WTC11 (cell line): Measurements from ENCODE around the gene RAB32.

Experiments used
- ELF4 ChIP-seq: sonication (generic); formaldehyde crosslinking; IDR thresholded peaks from 2 replicates; pipeline ENCODE4 v1.8.1; 2022; ENCODE audit warnings: low read depth, mild to moderate bottlenecking, moderate library complexity, missing genetic modification reagents
- ESRRA ChIP-seq: sonication (generic); formaldehyde crosslinking; IDR thresholded peaks from 2 replicates; pipeline ENCODE4 v1.8.1; 2022; ENCODE audit warnings: mild to moderate bottlenecking, missing genetic modification reagents, borderline replicate concordance
- JUN ChIP-seq: sonication (generic); formaldehyde crosslinking; IDR thresholded peaks from 2 replicates; pipeline ENCODE4 v1.8.0; 2023; ENCODE audit warnings: mild to moderate bottlenecking, missing genetic modification reagents
- KAT7 ChIP-seq: sonication (generic); formaldehyde crosslinking; IDR thresholded peaks from 2 replicates; pipeline ENCODE4 v1.8.1; 2023; ENCODE audit warnings: missing genetic modification reagents, mild to moderate bottlenecking, borderline replicate concordance
- RORB ChIP-seq: fragments of 250-450 bp; sonication (Bioruptor Pico); IDR thresholded peaks from 2 replicates; pipeline ENCODE4 v1.9.0; 2021; ENCODE audit warnings: mild to moderate bottlenecking
- SP1 ChIP-seq: sonication (generic); formaldehyde crosslinking; conservative IDR thresholded peaks from 2 replicates; pipeline ENCODE4 v1.8.1; 2022; ENCODE audit warnings: missing genetic modification reagents
- ZNF138 ChIP-seq: sonication (generic); formaldehyde crosslinking; conservative IDR thresholded peaks from 2 replicates; pipeline ENCODE4 v1.8.1; 2022; ENCODE audit warnings: mild to moderate bottlenecking, moderate library complexity, missing genetic modification reagents
- ZNF396 ChIP-seq: fragments of 250-450 bp; sonication (Bioruptor Pico); IDR thresholded peaks from 2 replicates; pipeline ENCODE4 v1.8.0; 2021; ENCODE audit warnings: mild to moderate bottlenecking, moderate library complexity, borderline replicate concordance
- TF ChIP-seq, protein P1 (sequence below): fragments of 200-600 bp; IDR thresholded peaks from 2 replicates; pipeline ENCODE4 v1.8.0; 2022; ENCODE audit warnings: antibody characterized with exemption
- TF ChIP-seq, protein P2 (sequence below): sonication (generic); formaldehyde crosslinking; IDR thresholded peaks from 2 replicates; pipeline ENCODE4 v1.8.0; 2022; ENCODE audit warnings: mild to moderate bottlenecking, missing genetic modification reagents
- TF ChIP-seq, protein P3 (sequence below): sonication (generic); formaldehyde crosslinking; IDR thresholded peaks from 2 replicates; pipeline ENCODE4 v1.8.0; 2022; ENCODE audit warnings: mild to moderate bottlenecking, missing genetic modification reagents
- TF ChIP-seq, protein P4 (sequence below): sonication (generic); formaldehyde crosslinking; IDR thresholded peaks from 2 replicates; pipeline ENCODE4 v1.8.0; 2023; ENCODE audit warnings: mild to moderate bottlenecking, missing genetic modification reagents
- TF ChIP-seq, protein P5 (sequence below): sonication (generic); formaldehyde crosslinking; IDR thresholded peaks from 2 replicates; pipeline ENCODE4 v1.8.1; 2022; ENCODE audit warnings: mild to moderate bottlenecking, missing genetic modification reagents, moderate library complexity, borderline replicate concordance
- TF ChIP-seq, protein P6 (sequence below): sonication (generic); formaldehyde crosslinking; IDR thresholded peaks from 2 replicates; pipeline ENCODE4 v1.8.0; 2023; ENCODE audit warnings: missing genetic modification reagents

DNA sequence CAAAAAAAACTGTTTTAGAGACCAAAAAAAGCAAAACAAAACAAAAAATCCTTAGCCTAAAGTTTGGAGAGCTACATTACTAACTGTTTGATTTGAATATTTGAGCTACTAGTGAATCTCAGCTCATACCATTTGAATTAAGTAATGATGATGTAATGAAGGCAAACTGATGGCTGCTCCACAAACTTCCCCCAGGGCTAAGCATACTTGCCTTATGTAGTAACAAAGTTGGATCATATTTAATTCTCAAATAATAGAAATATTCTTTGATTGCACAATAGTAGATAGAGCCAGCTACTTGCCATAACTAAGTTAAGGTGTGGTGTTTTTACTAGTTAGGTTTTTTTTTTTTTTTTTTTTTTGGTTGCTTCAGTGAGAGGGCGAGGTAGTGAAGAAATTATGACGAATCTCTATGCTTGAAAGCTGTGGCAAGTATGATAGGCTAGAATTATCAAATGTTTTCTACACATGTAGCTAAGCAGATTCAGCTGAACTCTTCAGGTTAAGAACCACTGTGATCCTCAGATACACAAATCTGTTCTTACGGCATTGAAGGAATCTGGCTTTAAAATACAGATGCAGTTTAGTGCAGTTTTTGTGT is 2.9 kb downstream of the RAB32 start:
- TF ChIP-seq, protein P1, sequence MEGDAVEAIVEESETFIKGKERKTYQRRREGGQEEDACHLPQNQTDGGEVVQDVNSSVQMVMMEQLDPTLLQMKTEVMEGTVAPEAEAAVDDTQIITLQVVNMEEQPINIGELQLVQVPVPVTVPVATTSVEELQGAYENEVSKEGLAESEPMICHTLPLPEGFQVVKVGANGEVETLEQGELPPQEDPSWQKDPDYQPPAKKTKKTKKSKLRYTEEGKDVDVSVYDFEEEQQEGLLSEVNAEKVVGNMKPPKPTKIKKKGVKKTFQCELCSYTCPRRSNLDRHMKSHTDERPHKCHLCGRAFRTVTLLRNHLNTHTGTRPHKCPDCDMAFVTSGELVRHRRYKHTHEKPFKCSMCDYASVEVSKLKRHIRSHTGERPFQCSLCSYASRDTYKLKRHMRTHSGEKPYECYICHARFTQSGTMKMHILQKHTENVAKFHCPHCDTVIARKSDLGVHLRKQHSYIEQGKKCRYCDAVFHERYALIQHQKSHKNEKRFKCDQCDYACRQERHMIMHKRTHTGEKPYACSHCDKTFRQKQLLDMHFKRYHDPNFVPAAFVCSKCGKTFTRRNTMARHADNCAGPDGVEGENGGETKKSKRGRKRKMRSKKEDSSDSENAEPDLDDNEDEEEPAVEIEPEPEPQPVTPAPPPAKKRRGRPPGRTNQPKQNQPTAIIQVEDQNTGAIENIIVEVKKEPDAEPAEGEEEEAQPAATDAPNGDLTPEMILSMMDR = no peak
- TF ChIP-seq JUN (CRISPR knock-in tag) = no peak
- TF ChIP-seq, protein P2, sequence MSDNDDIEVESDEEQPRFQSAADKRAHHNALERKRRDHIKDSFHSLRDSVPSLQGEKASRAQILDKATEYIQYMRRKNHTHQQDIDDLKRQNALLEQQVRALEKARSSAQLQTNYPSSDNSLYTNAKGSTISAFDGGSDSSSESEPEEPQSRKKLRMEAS (CRISPR knock-in tag) = no peak
- no peak for TF ChIP-seq SP1 (CRISPR knock-in tag)
- TF ChIP-seq, protein P3, sequence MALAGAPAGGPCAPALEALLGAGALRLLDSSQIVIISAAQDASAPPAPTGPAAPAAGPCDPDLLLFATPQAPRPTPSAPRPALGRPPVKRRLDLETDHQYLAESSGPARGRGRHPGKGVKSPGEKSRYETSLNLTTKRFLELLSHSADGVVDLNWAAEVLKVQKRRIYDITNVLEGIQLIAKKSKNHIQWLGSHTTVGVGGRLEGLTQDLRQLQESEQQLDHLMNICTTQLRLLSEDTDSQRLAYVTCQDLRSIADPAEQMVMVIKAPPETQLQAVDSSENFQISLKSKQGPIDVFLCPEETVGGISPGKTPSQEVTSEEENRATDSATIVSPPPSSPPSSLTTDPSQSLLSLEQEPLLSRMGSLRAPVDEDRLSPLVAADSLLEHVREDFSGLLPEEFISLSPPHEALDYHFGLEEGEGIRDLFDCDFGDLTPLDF = no peak
- TF ChIP-seq, protein P4, sequence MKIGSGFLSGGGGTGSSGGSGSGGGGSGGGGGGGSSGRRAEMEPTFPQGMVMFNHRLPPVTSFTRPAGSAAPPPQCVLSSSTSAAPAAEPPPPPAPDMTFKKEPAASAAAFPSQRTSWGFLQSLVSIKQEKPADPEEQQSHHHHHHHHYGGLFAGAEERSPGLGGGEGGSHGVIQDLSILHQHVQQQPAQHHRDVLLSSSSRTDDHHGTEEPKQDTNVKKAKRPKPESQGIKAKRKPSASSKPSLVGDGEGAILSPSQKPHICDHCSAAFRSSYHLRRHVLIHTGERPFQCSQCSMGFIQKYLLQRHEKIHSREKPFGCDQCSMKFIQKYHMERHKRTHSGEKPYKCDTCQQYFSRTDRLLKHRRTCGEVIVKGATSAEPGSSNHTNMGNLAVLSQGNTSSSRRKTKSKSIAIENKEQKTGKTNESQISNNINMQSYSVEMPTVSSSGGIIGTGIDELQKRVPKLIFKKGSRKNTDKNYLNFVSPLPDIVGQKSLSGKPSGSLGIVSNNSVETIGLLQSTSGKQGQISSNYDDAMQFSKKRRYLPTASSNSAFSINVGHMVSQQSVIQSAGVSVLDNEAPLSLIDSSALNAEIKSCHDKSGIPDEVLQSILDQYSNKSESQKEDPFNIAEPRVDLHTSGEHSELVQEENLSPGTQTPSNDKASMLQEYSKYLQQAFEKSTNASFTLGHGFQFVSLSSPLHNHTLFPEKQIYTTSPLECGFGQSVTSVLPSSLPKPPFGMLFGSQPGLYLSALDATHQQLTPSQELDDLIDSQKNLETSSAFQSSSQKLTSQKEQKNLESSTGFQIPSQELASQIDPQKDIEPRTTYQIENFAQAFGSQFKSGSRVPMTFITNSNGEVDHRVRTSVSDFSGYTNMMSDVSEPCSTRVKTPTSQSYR (CRISPR knock-in tag) = no peak
- TF ChIP-seq, protein P5, sequence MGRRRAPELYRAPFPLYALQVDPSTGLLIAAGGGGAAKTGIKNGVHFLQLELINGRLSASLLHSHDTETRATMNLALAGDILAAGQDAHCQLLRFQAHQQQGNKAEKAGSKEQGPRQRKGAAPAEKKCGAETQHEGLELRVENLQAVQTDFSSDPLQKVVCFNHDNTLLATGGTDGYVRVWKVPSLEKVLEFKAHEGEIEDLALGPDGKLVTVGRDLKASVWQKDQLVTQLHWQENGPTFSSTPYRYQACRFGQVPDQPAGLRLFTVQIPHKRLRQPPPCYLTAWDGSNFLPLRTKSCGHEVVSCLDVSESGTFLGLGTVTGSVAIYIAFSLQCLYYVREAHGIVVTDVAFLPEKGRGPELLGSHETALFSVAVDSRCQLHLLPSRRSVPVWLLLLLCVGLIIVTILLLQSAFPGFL (CRISPR knock-in tag) = no peak
- TF ChIP-seq KAT7 (CRISPR knock-in tag) = no peak
- TF ChIP-seq RORB = no peak
- no peak for TF ChIP-seq ZNF396 (CRISPR knock-in tag)
- TF ChIP-seq, protein P6, sequence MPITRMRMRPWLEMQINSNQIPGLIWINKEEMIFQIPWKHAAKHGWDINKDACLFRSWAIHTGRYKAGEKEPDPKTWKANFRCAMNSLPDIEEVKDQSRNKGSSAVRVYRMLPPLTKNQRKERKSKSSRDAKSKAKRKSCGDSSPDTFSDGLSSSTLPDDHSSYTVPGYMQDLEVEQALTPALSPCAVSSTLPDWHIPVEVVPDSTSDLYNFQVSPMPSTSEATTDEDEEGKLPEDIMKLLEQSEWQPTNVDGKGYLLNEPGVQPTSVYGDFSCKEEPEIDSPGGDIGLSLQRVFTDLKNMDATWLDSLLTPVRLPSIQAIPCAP = no peak
- no peak for TF ChIP-seq ZNF138
- TF ChIP-seq ESRRA (CRISPR knock-in tag) = no peak
- no peak for TF ChIP-seq ELF4
